GM12878 (cell line): ENCODE results near the gene NKX2-8. TPM values are rescaled to one million over a fixed set of nuclear protein-coding genes. Genes with fewer than 3 reads are reported as not detected.

ENCODE experiments used
- ATAC-seq: fragments of 200-7000 bp; cut with Tn5 transposase; 3 replicates; pipeline ENCODE4 v1.9.1; 2020; ENCODE audit warnings: mild to moderate bottlenecking, moderate library complexity
- BruUV-seq: library from RNA; stranded (reverse); fragments of 400-500 nt; replicated peaks from 2 replicates; lab custom pipeline; 2021; lab: Mats Ljungman, UMichigan
- CTCF ChIA-PET: fragments of 300-600 bp; sonication (Branson Sonifier 250); formaldehyde crosslinking; extraction: SDS; loops from one replicate; lab custom pipeline; 2021; ENCODE audit warnings: inconsistent platforms; lab: Yijun Ruan, JAX
- POLR2A ChIA-PET: fragments of 350-600 bp; formaldehyde crosslinking; extraction: SDS; loops from one replicate; lab custom pipeline; 2021; ENCODE audit warnings: inconsistent platforms; lab: Charles Lee
- RAD21 ChIA-PET: fragments of 300-600 bp; sonication (Branson Sonifier 250); formaldehyde crosslinking; loops from one replicate; lab custom pipeline; 2023; ENCODE audit warnings: antibody characterized with exemption; ENCODE audit not compliant: unreplicated experiment; lab: Charles Lee
- SMC1A ChIA-PET: fragments of 300-600 bp; sonication (Branson Sonifier 250); formaldehyde crosslinking; loops from one replicate; lab custom pipeline; 2023; ENCODE audit not compliant: unreplicated experiment, uncharacterized antibody; lab: Charles Lee
- DNase-seq: peaks from one replicate; pipeline ENCODE4 v3.0.0-alpha.2; 2011; ENCODE audit warnings: low read depth, low spot score
- FAIRE-seq: peaks from 3 replicates; lab custom pipeline; 2011; peaks lifted over from hg19 to GRCh38; lab: Jason Lieb, UNC
- H2AFZ ChIP-seq: 2 replicates; pipeline ENCODE4 v1.6.0; 2011; ENCODE audit warnings: low read depth, low read length, control low read depth; ENCODE audit not compliant: control insufficient read depth
- H3K27ac ChIP-seq: 2 replicates; pipeline ENCODE4 v1.5.1; 2011; ENCODE audit warnings: control low read depth; ENCODE audit not compliant: control insufficient read depth, insufficient read depth
- H3K27me3 ChIP-seq, 2 experiments: replicated peaks in 1 of 2; 2 replicates each; pipeline versions ENCODE4 v1.6.0 to v1.6.1; 2011; ENCODE audit warnings: low read length in 1 of 2; ENCODE audit not compliant: control insufficient read depth in 2 of 2, insufficient read depth in 2 of 2
- H3K36me3 ChIP-seq, 2 experiments: 2 replicates each; pipeline ENCODE4 v1.5.1; 2011; ENCODE audit warnings: low read length in 1 of 2; ENCODE audit not compliant: control insufficient read depth in 2 of 2, insufficient read depth in 2 of 2
- H3K4me1 ChIP-seq: 2 replicates; pipeline ENCODE4 v1.6.1; 2011; ENCODE audit warnings: mild to moderate bottlenecking, low read length, moderate library complexity, mixed read lengths; ENCODE audit not compliant: control insufficient read depth, insufficient read depth
- H3K4me2 ChIP-seq: 2 replicates; pipeline ENCODE4 v1.6.0; 2011; ENCODE audit warnings: control low read depth; ENCODE audit not compliant: control insufficient read depth, insufficient read depth
- H3K4me3 ChIP-seq: fragments of 200-600 bp; sonication (generic); 2 replicates; pipeline ENCODE4 v1.5.1; 2016
- H3K79me2 ChIP-seq: 2 replicates; pipeline ENCODE4 v1.6.0; 2011; ENCODE audit warnings: low read length; ENCODE audit not compliant: control insufficient read depth, insufficient read depth
- H3K9ac ChIP-seq: 2 replicates; pipeline ENCODE4 v1.8.0; 2011; ENCODE audit warnings: low read length, control low read depth, mixed read lengths; ENCODE audit not compliant: control insufficient read depth, insufficient read depth
- H3K9me3 ChIP-seq: replicated peaks from 3 replicates; pipeline ENCODE4 v1.5.1; 2011; ENCODE audit warnings: mild to moderate bottlenecking, low read length; ENCODE audit not compliant: control insufficient read depth, insufficient read depth
- H4K20me1 ChIP-seq: 2 replicates; pipeline ENCODE4 v1.6.0; 2011; ENCODE audit not compliant: control insufficient read depth, insufficient read depth
- ATF7 ChIP-seq: fragments of 450-650 bp; IDR thresholded peaks from 2 replicates; pipeline ENCODE4 v1.6.1; 2016; ENCODE audit warnings: low read depth, mild to moderate bottlenecking
- CEBPZ ChIP-seq: fragments of 150-350 bp; IDR thresholded peaks from 2 replicates; pipeline ENCODE4 v1.6.1; 2016; ENCODE audit warnings: low read depth, low read length
- CREB1 ChIP-seq: IDR thresholded peaks from 2 replicates; pipeline ENCODE4 v1.6.1; 2012; ENCODE audit warnings: low read depth, mild to moderate bottlenecking, inconsistent platforms
- ESRRA ChIP-seq: IDR thresholded peaks from 2 replicates; pipeline ENCODE4 v1.6.1; 2012; ENCODE audit warnings: mild to moderate bottlenecking, low read length, improper control_type of control experiment
- EZH2 ChIP-seq: IDR thresholded peaks from 2 replicates; pipeline ENCODE4 v1.6.1; 2012; ENCODE audit warnings: low read depth, mild to moderate bottlenecking, control low read depth, inconsistent platforms, low read length, borderline replicate concordance; ENCODE audit not compliant: control insufficient read depth
- MEF2B ChIP-seq: fragments of 450-650 bp; IDR thresholded peaks from 2 replicates; pipeline ENCODE4 v1.6.1; 2018; ENCODE audit warnings: mild to moderate bottlenecking, moderate library complexity; ENCODE audit not compliant: partially characterized antibody, poor library complexity, severe bottlenecking
- POLR2A ChIP-seq: IDR thresholded peaks from 2 replicates; pipeline ENCODE4 v1.6.1; 2011; ENCODE audit warnings: low read depth, mild to moderate bottlenecking, low read length
- POLR2AphosphoS5 ChIP-seq: IDR thresholded peaks from 2 replicates; pipeline ENCODE4 v1.6.1; 2011; ENCODE audit warnings: mild to moderate bottlenecking, low read length, inconsistent platforms
- SMAD1 ChIP-seq: fragments of 450-650 bp; IDR thresholded peaks from 2 replicates; pipeline ENCODE4 v1.6.1; 2018; ENCODE audit warnings: mild to moderate bottlenecking, low read depth; ENCODE audit not compliant: partially characterized antibody
- STAT3 ChIP-seq: IDR thresholded peaks from 2 replicates; pipeline ENCODE4 v1.6.1; 2011; ENCODE audit warnings: low read depth, low read length, improper control_type of control experiment
- ZNF687 ChIP-seq: fragments of 450-650 bp; IDR thresholded peaks from 2 replicates; pipeline ENCODE4 v1.6.1; 2017; ENCODE audit warnings: mild to moderate bottlenecking, moderate library complexity
- WGBS: methylation state at CpG from one replicate; pipeline ENCODE4 v1.1.6; 2016; ENCODE audit warnings: low lambda C conversion rate; ENCODE audit not compliant: insufficient replicate concordance, insufficient coverage; ENCODE audit errors: missing lambda C conversion rate; 5-methylcytosine and 5-hydroxymethylcytosine counted together
- in situ Hi-C: fragments of 300-500 bp; cut with MboI; formaldehyde crosslinking; loops from 9 replicates; pipeline ENCODE4 v1.14.3; 2018; ENCODE audit warnings: mixed read lengths
- intact Hi-C: fragments of 100-400 bp; cut with micrococcal nuclease; formaldehyde crosslinking; loops from one replicate; pipeline ENCODE4 v1.14.2; 2022; ENCODE audit not compliant: unreplicated experiment
- polyA plus RNA-seq, 11 experiments: library from polyadenylated mRNA; depleted of rRNA in 4 of 11; unstranded in 6 of 11; stranded (reverse) in 5 of 11; fragments of >200 nt; fragmentation: Nextera tagmentation in 4 of 11; fragmentation: Illumina TruSeq in 1 of 11; extraction: Ambion mirVana in 4 of 11; extraction: Trizol in 1 of 11; gene quantifications; 1 replicate in 1 of 11; 2 replicates in 10 of 11; pipeline versions ENCODE4 v1.2.1 to v1.2.3, GENCODE V29; 2011 to 2016; ENCODE audit warnings: inconsistent platforms in 2 of 11, missing spikeins in 2 of 11, low read depth in 1 of 11
- total RNA-seq, 4 experiments: library from RNA; depleted of rRNA in 3 of 4; stranded (reverse); fragments of >200 nt in 3 of 4; fragmentation: Illumina TruSeq in 1 of 4; extraction: Trizol in 1 of 4; gene quantifications; 2 replicates each; pipeline versions ENCODE4 v1.2.1 to v1.2.3, GENCODE V29; 2013 to 2021
- TF ChIP-seq, protein P1 (sequence below): fragments of 450-650 bp; IDR thresholded peaks from 2 replicates; pipeline ENCODE4 v1.6.1; 2016; ENCODE audit warnings: mild to moderate bottlenecking, moderate library complexity, borderline replicate concordance

The NKX2-8 gene
- total and polyA plus RNA-seq, 10 of the 15 experiments (the other 5 are each of a cell fraction or from before 2014, with no cell fraction given): not detected

- no peak for ATAC-seq
- RAD21 ChIA-PET: interaction anchor here (1.0 kb wide), 1 partner anchor 28 kb away, joined by 3 read pairs; no protein-coding TSS in a partner anchor
- Histone ChIP-seq H3K79me2 (no peaks in the 10 kb centered on the region), H3K9ac (no peak overlapping the region), H3K9me3 (no peaks in the 10 kb centered on the region; the same call in 2 of the 3 replicates), H3K4me2 (no peak overlapping the region), H4K20me1 (no peaks in the 10 kb centered on the region), H2AFZ (no peak overlapping the region), H3K4me1 (no peaks in the 10 kb centered on the region), H3K36me3 (no peaks in the 10 kb centered on the region), H3K27me3 (peaks cover 0 to 7% of the 10 kb centered on the region in 2 experiments; a peak in 3 of 4 replicates), H3K4me3 (no peak overlapping the region), H3K27ac (no peak overlapping the region)
- DNase-seq: no peak
- CTCF ChIA-PET: no interaction called here
- SMC1A ChIA-PET: no interaction called here
- WGBS: 43% methylated on average over 33 of the region's 33 CpGs
- POLR2A ChIA-PET: no interaction called here
- FAIRE-seq: no peak
- BruUV-seq: no TSS peak
- in situ Hi-C loops: no loop called here
- intact Hi-C loops: no loop called here
- TF ChIP-seq EZH2 (no peak), STAT3 (no peak), ESRRA (no peak), ATF7 (no peak), MEF2B (no peak), CREB1 (no peak), SMAD1 (no peak), ZNF687 (no peak), POLR2A (no peak), CEBPZ (no peak), POLR2AphosphoS5 (no peak)
- TF ChIP-seq, protein P1, sequence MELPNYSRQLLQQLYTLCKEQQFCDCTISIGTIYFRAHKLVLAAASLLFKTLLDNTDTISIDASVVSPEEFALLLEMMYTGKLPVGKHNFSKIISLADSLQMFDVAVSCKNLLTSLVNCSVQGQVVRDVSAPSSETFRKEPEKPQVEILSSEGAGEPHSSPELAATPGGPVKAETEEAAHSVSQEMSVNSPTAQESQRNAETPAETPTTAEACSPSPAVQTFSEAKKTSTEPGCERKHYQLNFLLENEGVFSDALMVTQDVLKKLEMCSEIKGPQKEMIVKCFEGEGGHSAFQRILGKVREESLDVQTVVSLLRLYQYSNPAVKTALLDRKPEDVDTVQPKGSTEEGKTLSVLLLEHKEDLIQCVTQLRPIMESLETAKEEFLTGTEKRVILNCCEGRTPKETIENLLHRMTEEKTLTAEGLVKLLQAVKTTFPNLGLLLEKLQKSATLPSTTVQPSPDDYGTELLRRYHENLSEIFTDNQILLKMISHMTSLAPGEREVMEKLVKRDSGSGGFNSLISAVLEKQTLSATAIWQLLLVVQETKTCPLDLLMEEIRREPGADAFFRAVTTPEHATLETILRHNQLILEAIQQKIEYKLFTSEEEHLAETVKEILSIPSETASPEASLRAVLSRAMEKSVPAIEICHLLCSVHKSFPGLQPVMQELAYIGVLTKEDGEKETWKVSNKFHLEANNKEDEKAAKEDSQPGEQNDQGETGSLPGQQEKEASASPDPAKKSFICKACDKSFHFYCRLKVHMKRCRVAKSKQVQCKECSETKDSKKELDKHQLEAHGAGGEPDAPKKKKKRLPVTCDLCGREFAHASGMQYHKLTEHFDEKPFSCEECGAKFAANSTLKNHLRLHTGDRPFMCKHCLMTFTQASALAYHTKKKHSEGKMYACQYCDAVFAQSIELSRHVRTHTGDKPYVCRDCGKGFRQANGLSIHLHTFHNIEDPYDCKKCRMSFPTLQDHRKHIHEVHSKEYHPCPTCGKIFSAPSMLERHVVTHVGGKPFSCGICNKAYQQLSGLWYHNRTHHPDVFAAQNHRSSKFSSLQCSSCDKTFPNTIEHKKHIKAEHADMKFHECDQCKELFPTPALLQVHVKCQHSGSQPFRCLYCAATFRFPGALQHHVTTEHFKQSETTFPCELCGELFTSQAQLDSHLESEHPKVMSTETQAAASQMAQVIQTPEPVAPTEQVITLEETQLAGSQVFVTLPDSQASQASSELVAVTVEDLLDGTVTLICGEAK: no peak
Observed at GRCh38 chr14:36583242-36583892, 953 bp upstream of the NKX2-8 start.
